Measurements from ENCODE around the gene TAF12.
"Not testable (repeated sequence)": the region's sequence is repeated elsewhere in the genome, so short reads cannot be mapped to it uniquely, and the experiment has no call there.

- not testable (repeated sequence) for TF ChIP-seq TAF1 (IDR thresholded peaks at IDR 0.05; ENCODE audit: borderline replicate concordance, low read depth, low read length); POLR2AphosphoS5 (IDR thresholded peaks at IDR 0.05; ENCODE audit: low read depth, low read length)
Measured at GRCh38 chr1:28596276-28596675, 46.6 kb downstream of the TAF12 start.
